GM12801 (cell line): ENCODE results near the gene ZNF407.

Experiments used
- TF ChIP-seq, protein P1 (sequence below): IDR thresholded peaks from one replicate; pipeline ENCODE4 v1.5.1; 2011; ENCODE audit warnings: control low read depth; ENCODE audit not compliant: insufficient read length; ENCODE audit errors: extremely low read depth

The ZNF407 gene

DNA sequence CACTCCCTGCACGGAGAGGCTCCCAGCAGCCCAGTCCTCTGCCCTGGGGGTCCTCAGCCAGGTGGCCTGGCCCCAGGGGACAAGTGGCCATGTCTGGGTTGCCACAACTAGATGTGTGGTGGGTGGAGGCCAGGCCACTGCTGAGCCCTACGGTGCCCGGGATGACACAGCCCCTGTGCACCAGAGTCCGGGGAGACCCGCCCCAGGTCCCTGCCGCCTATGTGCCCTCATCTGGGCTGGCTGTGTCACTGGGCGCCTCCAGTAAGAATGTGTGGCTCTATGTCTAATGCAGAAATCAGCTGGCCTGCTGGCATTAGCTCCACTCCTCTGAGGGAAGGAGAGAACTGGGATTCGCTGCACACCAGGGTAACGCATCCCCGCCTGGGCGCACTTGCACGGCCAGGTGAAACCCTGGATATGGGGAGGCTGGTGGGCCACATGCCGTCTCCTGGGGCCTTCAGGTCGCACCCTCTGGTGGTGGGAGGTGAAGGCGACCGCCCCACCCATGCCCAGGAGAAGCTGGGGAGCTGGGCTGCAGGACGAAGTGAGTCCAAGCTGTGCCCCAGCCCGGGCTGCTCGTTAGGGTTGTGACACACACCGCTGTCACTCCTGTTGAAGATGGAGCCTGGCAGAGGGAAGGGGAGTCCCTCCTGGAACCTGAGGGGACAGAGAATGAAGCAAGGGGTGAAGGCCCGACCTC is 475.2 kb downstream of the ZNF407 start:
- TF ChIP-seq, protein P1, sequence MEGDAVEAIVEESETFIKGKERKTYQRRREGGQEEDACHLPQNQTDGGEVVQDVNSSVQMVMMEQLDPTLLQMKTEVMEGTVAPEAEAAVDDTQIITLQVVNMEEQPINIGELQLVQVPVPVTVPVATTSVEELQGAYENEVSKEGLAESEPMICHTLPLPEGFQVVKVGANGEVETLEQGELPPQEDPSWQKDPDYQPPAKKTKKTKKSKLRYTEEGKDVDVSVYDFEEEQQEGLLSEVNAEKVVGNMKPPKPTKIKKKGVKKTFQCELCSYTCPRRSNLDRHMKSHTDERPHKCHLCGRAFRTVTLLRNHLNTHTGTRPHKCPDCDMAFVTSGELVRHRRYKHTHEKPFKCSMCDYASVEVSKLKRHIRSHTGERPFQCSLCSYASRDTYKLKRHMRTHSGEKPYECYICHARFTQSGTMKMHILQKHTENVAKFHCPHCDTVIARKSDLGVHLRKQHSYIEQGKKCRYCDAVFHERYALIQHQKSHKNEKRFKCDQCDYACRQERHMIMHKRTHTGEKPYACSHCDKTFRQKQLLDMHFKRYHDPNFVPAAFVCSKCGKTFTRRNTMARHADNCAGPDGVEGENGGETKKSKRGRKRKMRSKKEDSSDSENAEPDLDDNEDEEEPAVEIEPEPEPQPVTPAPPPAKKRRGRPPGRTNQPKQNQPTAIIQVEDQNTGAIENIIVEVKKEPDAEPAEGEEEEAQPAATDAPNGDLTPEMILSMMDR: no peak

DNA sequence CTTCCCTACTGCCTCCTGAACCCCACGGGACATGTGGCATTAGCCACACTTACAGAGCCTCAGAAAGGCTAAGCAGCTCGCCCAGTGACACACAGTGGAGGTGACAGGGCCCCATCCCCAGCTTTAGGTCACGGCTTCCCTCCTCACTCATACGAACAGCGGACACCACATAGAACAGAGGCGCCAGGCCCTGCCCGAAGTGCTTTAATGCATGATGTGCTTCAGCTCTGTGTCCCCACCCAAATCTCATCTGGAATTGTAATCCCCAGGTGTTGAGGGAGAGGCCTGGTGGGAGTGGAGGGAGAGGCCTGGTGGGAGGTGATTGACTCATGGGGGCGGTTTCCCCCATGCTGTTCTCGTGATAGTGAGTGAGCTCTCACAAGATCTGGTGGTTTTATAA is 476.0 kb downstream of the ZNF407 start:
- TF ChIP-seq, protein P1: no peak

DNA sequence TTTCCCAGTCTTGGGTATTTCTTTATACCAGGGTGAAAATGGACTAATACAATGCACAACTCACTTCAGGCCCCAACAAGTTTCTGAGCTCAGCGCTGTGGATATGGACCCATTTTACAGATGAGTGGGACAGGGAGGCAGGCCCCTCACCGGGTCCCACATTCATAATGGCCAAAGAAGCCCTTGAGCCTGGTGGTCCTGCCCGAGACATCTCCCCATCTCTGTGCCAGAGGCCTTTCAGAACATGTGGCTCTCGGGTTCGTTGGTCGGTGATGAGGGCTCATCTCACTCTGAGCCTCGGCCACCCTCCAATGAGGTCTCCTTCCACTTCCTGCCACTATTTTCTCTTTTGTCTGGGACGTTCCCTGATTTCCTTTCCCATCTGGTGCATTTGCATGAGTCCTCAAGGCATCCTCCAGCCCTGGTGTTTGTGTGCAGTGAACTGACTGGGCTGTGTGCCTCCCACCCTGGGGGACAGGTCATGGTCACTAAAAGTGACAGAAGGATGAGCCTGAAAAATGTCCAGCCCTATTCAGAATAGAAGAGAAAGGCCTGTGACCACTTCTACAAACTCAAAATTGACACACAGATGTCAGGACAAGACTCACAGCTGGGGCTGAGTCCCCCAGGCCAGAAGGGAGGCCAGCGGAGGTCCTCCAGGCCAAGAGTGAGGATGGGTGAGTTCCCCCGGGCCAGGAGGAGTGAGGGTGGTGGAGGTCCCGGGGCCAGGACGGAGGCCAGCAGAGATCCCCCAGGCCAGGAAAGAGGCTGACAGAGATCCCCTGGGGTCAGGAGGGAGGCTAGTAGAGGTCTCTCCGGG is 476.7 kb downstream of the ZNF407 start:
- TF ChIP-seq, protein P1: no peak

DNA sequence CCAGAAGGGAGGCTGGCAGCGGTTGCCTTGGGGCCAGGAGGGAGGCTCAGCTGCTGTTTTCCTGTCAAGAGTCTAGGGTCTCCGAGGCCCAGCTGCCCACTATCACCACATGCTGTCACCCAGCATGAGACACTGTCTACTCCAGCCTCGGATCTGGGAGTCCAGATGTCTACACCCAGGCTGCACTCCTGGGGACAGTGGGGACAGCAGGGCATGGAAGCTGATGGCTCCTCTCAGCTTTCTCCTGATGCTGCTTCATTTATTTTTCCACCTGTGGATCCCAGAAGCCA is 477.3 kb downstream of the ZNF407 start:
- TF ChIP-seq, protein P1: no peak

DNA sequence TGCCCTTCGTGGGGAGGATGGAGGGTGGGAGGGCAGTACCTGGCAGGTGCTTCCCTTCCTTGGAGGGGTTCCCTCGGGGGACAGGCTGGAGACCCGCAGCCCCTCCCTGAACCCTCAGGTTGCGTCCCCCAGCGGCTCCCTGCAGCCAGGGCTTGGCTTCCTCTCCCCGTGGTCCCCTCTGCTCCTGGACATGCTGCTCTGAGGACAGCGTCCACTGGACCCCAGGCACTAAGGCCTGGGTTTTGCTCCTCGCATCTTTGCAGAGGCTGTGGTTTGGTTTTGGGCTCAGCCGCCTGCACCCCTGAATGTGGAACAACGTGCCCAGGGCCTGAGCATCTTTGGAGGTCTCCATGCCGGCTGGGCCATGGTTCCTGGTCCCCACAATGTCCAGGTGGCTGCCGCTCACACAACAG is 477.8 kb downstream of the ZNF407 start:
- TF ChIP-seq, protein P1: no peak

DNA sequence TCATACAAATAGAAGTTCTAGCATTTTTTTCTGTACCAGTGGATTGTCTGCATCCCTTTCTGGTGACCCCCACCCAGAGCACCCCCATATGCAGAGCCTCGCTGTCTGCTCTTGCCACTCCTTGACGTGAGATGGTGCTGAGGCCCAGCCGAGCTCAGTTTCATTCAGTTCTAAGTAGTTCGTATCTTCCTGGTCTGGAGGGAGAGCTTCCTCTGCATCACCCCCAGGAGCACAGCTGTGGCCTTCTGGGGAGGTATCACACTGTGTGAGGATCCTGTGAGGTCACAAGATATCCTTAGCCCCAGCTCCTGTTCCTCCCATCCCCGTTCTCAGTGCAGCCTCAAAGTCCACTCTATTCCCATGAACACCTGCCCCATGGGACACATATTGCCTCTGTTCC is 478.6 kb downstream of the ZNF407 start:
- TF ChIP-seq, protein P1: no peak

DNA sequence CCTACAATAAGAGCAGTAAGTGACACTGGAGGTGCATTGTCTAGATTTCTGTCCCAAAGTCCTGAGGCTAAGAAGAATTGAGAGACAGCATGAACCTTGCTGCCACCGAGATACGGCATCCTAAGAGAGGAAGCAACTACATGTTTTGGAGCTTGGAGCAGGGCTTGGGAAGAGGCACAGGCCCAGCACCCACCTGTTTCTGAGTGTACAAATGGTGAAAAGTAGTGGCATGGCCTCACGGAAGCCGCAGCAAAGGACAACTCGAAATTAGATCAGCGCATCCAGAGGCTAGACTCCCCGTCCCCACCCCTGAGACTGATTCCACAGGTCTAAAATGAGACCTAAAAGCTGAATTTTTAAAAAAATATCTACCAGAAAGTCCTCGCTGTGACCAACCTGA is 483.8 kb downstream of the ZNF407 start:
- TF ChIP-seq, protein P1: no peak
